GM19468 (cell line): ENCODE measurements around the gene SH3BP4.

Experiments
- ATAC-seq: cut with Tn5 transposase; IDR thresholded peaks from one replicate; pipeline ENCODE4 v1.9.1; 2021; ENCODE audit warnings: mild to moderate bottlenecking, moderate library complexity, moderate number of reproducible peaks; ENCODE audit not compliant: unreplicated experiment; ENCODE audit errors: extremely low read depth

The SH3BP4 gene, protein sequence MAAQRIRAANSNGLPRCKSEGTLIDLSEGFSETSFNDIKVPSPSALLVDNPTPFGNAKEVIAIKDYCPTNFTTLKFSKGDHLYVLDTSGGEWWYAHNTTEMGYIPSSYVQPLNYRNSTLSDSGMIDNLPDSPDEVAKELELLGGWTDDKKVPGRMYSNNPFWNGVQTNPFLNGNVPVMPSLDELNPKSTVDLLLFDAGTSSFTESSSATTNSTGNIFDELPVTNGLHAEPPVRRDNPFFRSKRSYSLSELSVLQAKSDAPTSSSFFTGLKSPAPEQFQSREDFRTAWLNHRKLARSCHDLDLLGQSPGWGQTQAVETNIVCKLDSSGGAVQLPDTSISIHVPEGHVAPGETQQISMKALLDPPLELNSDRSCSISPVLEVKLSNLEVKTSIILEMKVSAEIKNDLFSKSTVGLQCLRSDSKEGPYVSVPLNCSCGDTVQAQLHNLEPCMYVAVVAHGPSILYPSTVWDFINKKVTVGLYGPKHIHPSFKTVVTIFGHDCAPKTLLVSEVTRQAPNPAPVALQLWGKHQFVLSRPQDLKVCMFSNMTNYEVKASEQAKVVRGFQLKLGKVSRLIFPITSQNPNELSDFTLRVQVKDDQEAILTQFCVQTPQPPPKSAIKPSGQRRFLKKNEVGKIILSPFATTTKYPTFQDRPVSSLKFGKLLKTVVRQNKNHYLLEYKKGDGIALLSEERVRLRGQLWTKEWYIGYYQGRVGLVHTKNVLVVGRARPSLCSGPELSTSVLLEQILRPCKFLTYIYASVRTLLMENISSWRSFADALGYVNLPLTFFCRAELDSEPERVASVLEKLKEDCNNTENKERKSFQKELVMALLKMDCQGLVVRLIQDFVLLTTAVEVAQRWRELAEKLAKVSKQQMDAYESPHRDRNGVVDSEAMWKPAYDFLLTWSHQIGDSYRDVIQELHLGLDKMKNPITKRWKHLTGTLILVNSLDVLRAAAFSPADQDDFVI

DNA sequence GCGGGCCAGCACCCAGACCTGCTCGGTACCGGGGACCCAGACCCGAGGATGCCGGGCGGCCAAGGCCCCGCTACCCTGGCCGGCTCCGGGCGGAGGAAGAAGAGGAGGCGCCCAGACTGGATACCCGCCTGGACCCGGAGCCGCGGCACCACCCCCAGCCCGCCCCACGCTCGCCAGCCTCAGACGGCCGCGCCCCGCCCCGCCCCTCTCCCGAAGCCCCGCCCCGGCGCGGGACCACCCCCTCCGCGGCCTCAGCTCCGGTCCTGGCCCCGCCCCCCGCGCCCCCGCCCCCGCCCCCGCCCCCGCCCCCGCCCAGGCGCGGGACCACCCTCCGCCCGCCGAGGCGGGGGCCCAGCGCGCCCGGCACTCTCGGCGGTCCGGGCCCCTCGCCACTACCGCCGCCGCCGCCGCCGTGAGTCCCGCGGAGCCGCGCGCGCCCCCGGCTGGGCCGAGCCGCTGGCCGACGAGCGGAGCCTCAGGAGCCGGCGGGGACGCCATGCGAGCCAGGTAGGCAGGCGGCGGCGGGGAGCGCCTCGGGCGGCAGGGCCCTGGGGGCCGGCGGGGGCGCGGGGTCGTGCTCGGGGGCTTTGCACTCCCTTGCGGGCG is at the start of gene SH3BP4:
Gene SH3BP4 (plus strand): TSS at position 354 of the 606 bp plus-strand sequence. CDS start 82,986 bp downstream, outside the sequence.
- ATAC-seq, result no peak

- ATAC-seq, result no peak
Measured at GRCh38 chr2:234904785-234905184, 47.0 kb upstream of the SH3BP4 start.

DNA sequence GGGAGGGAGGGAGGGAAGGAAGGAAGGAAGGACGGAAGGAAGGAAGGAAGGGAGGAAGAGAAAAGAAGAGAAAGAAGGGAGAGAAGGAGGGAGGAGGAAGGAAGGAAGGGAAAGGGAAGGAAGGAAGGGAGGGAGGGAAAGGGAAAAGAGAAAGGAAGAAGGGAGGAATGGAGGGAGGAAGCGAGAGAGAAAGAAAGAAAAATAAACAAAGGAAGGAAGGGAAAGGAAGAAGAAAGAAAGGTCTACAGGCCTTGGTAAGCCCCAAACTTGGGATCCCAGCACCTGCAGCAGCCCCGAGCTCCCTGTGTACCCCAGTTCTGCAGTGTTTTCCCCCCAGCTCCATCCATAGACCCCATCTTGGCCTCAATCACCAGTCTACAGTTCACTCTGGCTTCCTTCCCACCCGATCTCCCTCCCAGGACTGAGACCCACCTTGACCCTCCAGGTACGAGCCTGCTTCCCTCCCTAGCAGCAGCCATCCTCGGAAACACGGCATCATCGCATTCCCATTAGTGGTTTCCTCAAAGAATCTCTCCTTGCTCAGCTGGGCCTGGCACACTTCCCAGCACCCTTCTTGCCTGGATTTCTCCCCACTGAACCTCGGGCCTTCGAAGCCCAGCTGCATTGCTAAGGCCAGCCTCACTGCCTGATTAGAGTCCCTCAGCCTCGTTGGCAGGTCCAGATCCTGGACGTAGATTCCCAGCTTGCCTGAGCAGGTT is 46.1 kb upstream of the SH3BP4 start:
- no peak for ATAC-seq

DNA sequence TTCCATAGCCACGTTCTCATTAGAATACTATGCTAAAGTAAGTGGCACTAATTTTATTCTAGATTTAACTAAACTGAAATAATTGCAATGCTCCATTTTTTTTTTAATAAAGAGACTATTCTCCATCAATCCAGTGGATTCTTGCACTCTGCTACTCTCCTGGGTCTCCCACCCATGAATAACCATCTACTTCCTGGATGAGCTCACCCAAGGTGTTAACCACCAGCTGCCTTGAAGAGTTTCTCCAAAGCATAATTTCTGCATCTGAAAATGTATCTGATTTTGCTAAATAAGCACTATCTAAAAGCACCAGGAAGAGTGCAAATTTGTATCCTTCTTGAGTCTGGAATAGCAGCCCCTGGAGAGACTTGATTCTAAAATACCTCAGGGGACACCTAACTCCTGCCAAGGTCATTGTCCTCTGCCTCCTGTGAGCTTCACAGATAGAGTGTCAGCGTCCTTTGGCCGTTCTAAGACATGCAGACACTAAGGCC is 41.6 kb upstream of the SH3BP4 start:
- no peak for ATAC-seq

DNA sequence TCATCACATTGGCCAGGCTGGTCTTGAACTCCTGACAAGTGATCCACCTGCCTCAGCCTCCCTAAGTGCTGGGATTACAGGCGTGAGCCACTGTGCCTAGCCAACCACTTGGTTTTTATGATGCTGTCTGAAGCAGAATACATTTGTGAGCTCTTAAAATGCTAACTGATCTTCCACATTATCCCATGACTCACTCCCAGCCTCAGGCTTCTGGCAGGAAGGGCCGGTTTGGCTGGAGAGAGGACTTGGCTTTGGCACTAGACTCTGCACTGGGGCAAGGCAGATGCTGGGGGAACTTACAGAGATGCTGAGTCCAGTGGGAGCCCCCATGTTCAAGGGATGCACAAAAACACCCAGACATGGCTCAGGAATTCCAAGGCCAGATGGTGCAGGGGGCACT is 40.5 kb upstream of the SH3BP4 start:
- ATAC-seq, result no peak

DNA sequence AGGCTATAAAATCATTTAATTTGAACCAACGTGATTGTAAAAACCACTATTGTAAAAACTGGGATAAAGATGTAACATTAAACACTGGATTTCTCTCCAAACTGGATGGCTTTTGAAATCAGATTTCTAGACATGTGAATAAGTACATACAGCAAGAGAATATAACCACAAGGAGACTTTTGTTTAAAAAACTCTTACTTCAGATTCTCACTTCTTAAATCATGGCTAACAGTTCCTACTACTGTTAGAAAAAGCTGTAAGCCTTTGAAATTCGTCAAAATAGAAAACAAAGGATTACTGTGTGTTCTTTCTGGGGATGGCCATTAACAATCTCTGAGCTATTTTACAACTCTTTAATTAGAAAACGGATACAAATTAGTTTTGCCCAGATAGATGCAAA is 39.4 kb upstream of the SH3BP4 start:
- no peak for ATAC-seq

DNA sequence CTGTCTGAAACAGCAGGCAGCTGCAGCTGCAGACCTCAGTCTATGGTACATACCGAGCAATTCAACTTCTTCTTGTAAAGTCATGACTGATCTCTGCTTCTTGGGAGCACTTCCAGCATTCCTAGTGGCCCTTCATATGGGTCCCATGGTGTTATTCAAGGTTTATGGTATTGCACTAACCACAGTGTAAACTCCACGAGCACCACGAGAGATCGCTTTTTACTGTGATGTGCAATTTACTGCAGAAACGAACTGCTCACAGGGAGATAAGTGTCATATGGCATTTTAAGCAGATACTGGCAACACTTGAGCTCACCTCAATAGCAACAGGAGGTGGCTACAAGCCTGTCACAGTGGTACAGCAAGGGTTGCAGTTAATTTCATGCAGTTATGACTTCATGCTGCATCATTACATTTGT is 38.6 kb upstream of the SH3BP4 start:
- ATAC-seq, result no peak

- no peak for ATAC-seq
Measured at GRCh38 chr2:234914371-234915154, 37.3 kb upstream of the SH3BP4 start.

DNA sequence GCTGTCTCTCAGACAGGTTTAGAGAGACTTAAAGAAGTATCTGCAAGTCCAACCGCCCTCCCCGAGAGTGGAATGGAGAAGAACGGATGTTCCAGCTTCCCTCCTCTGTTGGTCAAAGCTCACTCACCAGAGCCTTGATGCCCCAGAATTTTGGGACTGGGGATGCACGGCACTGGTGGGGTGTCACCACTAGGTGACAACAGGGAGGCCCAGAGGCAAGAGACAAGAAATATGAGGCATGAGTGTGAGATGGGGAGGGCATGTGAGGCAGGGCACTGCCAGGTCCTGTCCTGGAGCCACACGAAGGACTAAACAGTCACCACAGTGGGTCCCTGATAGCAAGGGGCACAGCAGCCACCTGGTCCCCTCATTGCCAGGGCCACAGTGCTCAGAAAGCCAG is 35.1 kb upstream of the SH3BP4 start:
- ATAC-seq, result no peak

DNA sequence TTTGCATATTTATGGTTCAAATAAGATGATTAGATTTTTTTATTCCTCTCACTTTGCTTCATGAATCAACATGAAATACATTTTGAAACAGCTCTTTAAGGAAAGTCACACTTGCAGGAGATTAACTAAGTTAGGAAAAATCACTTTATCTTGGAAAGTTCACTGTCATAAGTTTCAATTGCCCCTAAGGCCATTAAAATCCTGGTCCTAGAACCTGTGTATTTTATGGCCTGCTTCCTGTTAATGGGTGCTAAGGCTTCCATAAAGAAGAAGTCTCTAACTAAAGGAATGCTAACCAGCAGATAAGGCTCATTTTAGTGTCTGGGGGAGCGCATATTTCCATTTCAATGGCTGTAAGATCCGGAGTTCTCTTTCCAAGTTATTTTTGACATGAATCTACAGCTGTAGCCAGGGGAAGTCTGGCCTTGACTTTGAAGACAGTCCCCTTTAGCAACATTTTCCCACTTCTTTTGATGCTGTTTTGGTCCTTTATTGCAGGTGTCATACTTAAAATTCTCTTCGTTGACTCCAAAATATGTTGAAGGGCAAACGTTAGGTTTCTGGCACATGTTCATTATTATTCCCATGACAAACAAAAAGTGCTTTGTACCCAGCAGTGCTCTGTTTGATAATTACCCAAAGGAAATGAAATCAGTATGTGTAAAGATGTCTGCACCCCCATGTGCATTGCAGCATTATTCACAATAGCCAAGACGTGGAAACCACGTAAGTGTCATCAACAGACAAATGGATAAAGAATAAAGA is 34.4 kb upstream of the SH3BP4 start:
- no peak for ATAC-seq

DNA sequence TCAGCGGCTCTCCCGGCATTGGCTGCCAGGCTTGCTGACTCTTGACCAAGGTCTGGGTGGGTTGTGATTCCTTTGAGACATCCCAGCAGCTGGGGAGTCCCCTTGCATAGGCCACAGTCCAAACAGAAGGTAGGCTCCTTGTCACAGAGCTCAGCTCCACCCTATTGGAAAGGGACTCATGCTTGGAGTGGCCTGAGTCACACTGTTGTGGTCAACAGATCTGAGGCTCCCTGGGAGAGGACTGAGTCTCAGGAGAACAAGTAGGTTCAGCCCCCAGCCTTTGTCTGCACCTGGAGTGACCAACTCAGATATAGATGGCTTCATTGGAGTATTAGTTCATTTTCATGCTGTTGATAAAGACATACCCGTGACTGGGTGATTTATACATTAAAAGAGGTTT is 32.1 kb upstream of the SH3BP4 start:
- ATAC-seq, result no peak

- no peak for ATAC-seq
Measured at GRCh38 chr2:234920836-234921235, 31.0 kb upstream of the SH3BP4 start.

DNA sequence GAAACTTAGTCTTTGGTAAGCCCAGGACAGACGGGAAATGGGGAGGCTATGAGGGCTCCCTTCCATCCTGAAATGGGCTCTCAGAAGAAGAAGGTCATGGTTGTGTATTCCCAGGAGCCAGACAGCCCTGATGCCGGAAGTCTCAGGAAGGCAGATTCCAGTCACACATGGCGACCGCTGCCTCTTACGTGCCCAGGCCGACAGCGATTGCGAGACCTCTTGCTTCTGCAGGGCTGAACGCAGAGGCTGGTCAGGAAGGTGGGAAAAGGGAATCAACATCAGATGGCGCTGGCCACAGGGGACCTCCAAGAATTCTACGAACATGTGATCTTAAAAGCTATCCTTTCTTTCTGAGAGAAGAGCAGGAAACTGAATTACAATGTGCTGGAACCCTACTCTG is 22.8 kb upstream of the SH3BP4 start:
- no peak for ATAC-seq

DNA sequence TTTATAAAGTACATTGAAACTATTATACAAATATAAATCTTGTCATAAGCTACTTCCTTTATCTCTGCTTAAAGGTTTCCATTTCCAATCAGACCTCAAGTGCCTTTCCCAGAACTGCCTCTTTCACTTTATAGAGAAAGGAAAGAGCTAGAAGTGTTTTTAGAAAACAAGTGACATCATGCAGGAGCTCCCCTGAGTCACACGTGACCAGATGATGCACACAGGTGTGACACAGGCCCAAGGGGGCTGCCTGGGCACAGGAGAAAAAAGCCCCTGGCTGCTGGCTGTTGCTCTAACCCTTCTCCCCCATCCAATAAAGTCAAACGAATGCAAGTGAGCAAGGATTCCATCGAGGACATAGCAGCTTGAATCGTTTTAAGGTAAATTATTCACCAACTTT is 21.4 kb upstream of the SH3BP4 start:
- ATAC-seq, result no peak

DNA sequence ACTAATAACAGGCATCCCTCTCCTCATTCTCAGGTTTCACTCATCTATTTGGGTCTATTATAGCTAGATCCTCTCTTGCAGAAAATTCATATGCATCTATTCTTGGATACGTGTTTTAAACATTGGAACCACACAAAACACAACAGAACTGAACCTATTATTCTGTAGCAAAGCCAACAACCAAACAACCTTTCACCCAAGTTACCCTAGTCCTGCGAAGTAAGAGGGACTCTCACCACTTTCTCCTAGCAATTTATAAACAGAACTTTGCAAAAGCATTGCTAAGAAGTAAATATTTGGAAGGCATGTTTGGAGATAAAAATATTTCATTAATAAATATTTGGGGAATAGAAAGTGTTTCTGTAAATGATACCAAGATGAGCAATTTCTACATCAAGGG is 20.4 kb upstream of the SH3BP4 start:
- no peak for ATAC-seq

DNA sequence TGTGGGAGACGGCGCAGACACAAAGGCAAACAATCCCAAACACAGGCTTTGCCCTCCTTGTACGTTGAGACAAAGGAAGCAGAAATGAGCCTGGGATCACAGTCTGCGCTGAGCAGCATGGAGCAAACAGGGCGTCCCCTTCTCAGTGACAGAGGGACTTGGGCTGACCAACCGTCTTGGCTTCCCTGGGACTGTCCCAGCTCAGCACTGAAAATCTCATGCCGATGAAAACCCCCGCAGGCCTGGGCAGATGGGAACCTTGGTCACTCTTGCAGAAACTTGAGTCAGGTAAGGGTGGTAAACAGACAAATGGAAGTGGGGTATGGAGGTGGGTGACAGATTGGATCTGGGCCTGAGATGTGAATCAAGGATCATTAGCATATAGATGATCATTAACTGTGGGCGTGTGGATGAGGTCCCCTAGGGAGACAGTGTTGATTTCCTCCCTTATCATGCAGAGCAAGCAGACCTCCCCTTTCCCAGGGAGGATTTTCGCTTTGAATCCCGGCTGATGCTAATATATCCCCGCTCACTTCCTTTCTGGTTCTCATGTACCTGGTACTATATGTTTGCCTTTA is 19.1 kb upstream of the SH3BP4 start:
- ATAC-seq, result no peak

- no peak for ATAC-seq
Measured at GRCh38 chr2:234935311-234935710, 16.5 kb upstream of the SH3BP4 start.

DNA sequence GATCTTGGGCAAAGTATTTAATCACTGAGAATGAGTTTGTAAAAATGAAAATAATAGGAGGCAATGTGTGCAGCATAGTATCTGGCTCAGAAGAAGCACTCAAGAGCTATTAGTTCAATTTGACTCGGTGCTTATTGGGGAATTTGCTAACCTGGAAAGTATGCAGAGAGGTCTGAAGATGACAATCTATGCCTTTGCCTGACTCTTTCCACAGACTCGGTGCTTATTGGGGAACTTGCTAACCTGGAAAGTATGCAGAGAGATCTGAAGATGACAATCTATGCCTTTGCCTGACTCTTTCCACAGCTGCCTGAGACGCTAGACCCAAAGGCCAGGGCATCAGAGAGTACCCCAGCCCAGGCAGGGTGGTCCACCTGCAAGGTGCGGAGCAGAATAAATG is 12.2 kb upstream of the SH3BP4 start:
- no peak for ATAC-seq
